Measurements from ENCODE around the gene UST. TPM values are rescaled to one million over a fixed set of nuclear protein-coding genes. Genes with fewer than 3 reads are reported as not detected.
"Not testable (repeated sequence)": the region's sequence is repeated elsewhere in the genome, so short reads cannot be mapped to it uniquely, and the experiment has no call there.

Gene UST
- total RNA-seq, 2 experiments from 2014 or later, result 1.9 to 3.7 TPM

DNA sequence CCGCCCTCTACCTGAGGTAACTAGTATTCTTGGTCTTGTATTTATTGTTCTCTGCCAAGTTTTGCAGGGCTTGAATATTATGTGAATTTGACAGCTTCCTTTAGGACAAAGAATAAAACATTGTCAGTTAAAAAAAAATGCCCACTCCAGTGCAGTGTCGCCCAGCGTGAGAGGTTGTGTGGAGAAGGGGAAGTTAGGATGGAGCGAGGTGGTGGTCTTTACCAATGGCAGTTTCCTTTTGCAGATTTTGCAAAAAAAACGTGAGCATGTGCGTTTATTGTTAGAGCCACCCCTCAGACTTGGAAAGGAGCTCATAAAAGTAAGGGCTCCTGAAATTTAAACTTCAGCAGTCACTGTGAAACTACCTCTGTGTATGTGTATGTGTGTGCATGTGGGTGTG is 28.3 kb downstream of the UST start:
- no peaks in the 10 kb centered on the region for H3K9me3 ChIP-seq (ENCODE audit: control insufficient read depth in 1 of 2, insufficient read depth in 1 of 2, low read length in 2 of 2)
- ATAC-seq (ENCODE audit: poor library complexity) (no peak), DNase-seq (no peak)
- CTCF ChIA-PET, result no interaction called here
- H3K9me3 Mint-ChIP-seq, result no peaks in the 10 kb centered on the region
- H3K36me3 Mint-ChIP-seq (ENCODE audit: low read depth), result no peaks in the 10 kb centered on the region
- no peaks in the 10 kb centered on the region for H3K36me3 ChIP-seq (ENCODE audit: insufficient read depth, low read length)
- intact Hi-C loops (cut with DNase I, micrococcal nuclease), result no loop called here
- no peak overlapping the region for H3K4me3 ChIP-seq (ENCODE audit: low read length)
- peaks cover 24% of the 10 kb centered on the region for H3K4me1 ChIP-seq (ENCODE audit: insufficient read depth, low read length)
- no peak overlapping the region for H3K27ac ChIP-seq (ENCODE audit: low read depth in 1 of 2, low read length in 2 of 2)
- peaks cover 26% of the 10 kb centered on the region for H3K4me1 Mint-ChIP-seq (ENCODE audit: low read depth)
- no peak overlapping the region for H3K4me3 Mint-ChIP-seq
- H3K27ac Mint-ChIP-seq, result no peak overlapping the region
- POLR2A ChIA-PET, result no interaction called here
- no peaks in the 10 kb centered on the region for H3K27me3 Mint-ChIP-seq
- H3K27me3 ChIP-seq (ENCODE audit: control insufficient read depth in 1 of 2, insufficient read depth in 2 of 2, low read length in 2 of 2), result no peaks in the 10 kb centered on the region
- TF ChIP-seq CTCF (IDR thresholded peaks at IDR 0.05), result no peak

DNA sequence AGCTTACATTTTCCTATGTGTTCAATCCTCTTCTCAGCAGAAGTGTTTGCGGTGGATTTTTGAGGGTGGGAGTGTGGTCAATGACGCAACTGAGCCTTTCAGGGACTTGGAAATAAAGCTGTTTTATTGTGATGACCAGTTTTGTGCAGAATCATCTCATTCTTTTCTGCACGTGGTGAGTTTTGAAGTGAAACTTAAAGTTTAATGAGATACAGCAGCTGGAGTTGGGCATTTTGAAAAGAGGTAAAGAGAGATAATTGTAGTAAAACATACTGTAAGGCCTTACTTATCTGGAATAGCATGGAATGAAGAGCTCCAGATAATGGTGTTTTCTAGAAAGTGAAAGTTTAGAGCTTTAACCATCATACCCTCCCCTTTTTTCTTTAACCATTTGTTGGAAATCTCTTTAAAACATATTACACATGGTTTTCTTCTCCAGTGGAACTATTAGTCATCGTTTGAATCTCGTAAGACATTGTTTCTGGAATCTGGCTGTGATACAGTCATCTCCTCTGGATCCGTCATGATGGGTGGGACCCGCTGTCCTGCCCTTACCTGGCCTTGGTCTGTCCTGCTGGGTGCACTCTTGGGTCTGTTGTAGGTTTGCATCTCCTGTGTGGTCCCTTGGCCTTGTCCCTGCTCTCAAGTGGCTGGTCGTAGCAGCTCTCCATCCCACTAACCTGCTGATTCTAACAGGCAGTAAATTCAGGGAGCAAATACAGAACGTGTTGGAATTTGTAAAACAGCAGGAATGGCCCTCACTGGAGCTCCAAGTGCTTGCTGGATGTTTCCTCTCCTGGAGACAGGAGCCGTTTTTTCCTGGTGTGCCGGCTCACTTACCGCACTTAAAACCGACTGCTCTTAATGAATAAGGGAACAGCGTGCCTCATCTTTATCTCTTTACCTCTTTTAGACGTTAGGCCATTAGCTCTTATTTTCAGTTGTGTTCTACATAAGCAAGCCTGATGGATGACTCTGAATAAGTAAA is 29.8 kb downstream of the UST start:
- no peak for TF ChIP-seq CTCF (IDR thresholded peaks at IDR 0.05)
- no peaks in the 10 kb centered on the region for H3K36me3 ChIP-seq (ENCODE audit: insufficient read depth, low read length)
- intact Hi-C loops (cut with DNase I, micrococcal nuclease), result no loop called here
- Mint-ChIP-seq H3K36me3 (ENCODE audit: low read depth) (no peaks in the 10 kb centered on the region), H3K4me3 (no peak overlapping the region), H3K4me1 (ENCODE audit: low read depth) (peaks cover 21% of the 10 kb centered on the region), H3K27ac (no peak overlapping the region), H3K9me3 (no peaks in the 10 kb centered on the region), H3K27me3 (no peaks in the 10 kb centered on the region)
- POLR2A ChIA-PET, result interaction anchor here (0.9 kb wide), 1 partner anchor 19 kb away, joined by 3 read pairs; no protein-coding TSS in a partner anchor
- CTCF ChIA-PET, result interaction anchor here (0.6 kb wide), 1 partner anchor 273 kb away, joined by 3 read pairs; no protein-coding TSS in a partner anchor
- DNase-seq (no peak), ATAC-seq (ENCODE audit: poor library complexity) (no peak)
- H3K27me3 ChIP-seq (ENCODE audit: control insufficient read depth in 1 of 2, insufficient read depth in 2 of 2, low read length in 2 of 2), result no peaks in the 10 kb centered on the region
- peaks cover 19% of the 10 kb centered on the region for H3K4me1 ChIP-seq (ENCODE audit: insufficient read depth, low read length)
- no peak overlapping the region for H3K4me3 ChIP-seq (ENCODE audit: low read length)
- no peak overlapping the region for H3K27ac ChIP-seq (ENCODE audit: low read depth in 1 of 2, low read length in 2 of 2)
- no peaks in the 10 kb centered on the region for H3K9me3 ChIP-seq (ENCODE audit: control insufficient read depth in 1 of 2, insufficient read depth in 1 of 2, low read length in 2 of 2)

DNA sequence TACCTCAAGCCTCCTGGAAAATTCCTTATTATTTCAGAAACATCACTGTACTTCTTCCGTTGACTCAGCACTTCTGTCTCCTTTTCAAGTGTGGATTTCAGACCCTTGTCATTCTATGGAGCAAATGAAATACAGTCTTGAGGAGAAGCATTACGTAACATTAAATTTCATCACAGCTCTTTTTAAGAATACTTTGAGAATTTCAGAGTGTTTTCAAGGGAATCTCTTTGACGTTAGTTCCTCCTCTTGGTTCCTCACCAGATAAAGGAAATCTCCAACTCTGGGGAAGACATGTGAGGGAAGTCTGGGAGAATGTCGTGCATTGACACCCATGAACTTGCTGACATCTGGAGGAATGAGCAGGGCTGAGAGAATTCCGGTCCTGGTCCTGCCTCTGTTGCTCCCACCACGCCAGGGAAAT is 32.3 kb downstream of the UST start:
- ChIA-PET CTCF (no interaction called here), POLR2A (interaction anchor here (0.6 to 1.2 kb wide), 2 partner anchors 30 to 52 kb away, joined by 3 read pairs; no protein-coding TSS in a partner anchor)
- Mint-ChIP-seq H3K27ac (no peak overlapping the region), H3K36me3 (ENCODE audit: low read depth) (no peaks in the 10 kb centered on the region), H3K4me1 (ENCODE audit: low read depth) (peaks cover 16% of the 10 kb centered on the region), H3K9me3 (no peaks in the 10 kb centered on the region), H3K4me3 (no peak overlapping the region), H3K27me3 (no peaks in the 10 kb centered on the region)
- DNase-seq (no peak), ATAC-seq (ENCODE audit: poor library complexity) (no peak)
- intact Hi-C loops (cut with DNase I, micrococcal nuclease), result no loop called here
- no peak overlapping the region for H3K4me3 ChIP-seq (ENCODE audit: low read length)
- peaks cover 9% of the 10 kb centered on the region for H3K4me1 ChIP-seq (ENCODE audit: insufficient read depth, low read length)
- H3K27me3 ChIP-seq (ENCODE audit: control insufficient read depth in 1 of 2, insufficient read depth in 2 of 2, low read length in 2 of 2), result no peaks in the 10 kb centered on the region
- H3K27ac ChIP-seq (ENCODE audit: low read depth in 1 of 2, low read length in 2 of 2), result no peak overlapping the region
- no peak for TF ChIP-seq CTCF (IDR thresholded peaks at IDR 0.05)
- H3K9me3 ChIP-seq (ENCODE audit: control insufficient read depth in 1 of 2, insufficient read depth in 1 of 2, low read length in 2 of 2), result no peaks in the 10 kb centered on the region
- H3K36me3 ChIP-seq (ENCODE audit: insufficient read depth, low read length), result no peaks in the 10 kb centered on the region

DNA sequence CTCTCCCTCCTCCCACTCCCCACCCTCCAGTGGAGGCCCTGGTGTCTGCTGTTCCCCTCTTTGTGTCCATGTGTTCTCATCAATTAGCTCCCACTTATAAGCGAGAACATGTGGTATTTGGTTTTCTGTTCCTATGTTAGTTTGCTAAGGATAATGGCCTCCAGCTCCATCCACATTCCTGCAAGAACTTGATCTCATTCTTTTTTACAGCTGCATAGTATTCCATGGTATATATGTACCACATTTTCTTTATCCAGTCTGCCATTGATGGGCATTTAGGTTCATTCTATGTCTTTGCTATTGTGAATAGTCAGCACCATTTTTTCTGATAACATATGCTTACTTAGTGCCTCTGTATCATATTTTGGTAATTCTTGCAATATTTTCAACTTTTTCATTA is 33.6 kb downstream of the UST start:
- peaks cover 16% of the 10 kb centered on the region for H3K4me1 Mint-ChIP-seq (ENCODE audit: low read depth)
- H3K27ac Mint-ChIP-seq; H3K36me3 ChIP-seq (ENCODE audit: insufficient read depth, low read length); H3K36me3 Mint-ChIP-seq (ENCODE audit: low read depth); H3K4me3 Mint-ChIP-seq; H3K9me3 ChIP-seq (ENCODE audit: control insufficient read depth in 1 of 2, insufficient read depth in 1 of 2, low read length in 2 of 2); H3K27ac ChIP-seq (ENCODE audit: low read depth in 1 of 2, low read length in 2 of 2); ATAC-seq (ENCODE audit: poor library complexity); H3K9me3 Mint-ChIP-seq; H3K4me3 ChIP-seq (ENCODE audit: low read length); H3K4me1 ChIP-seq (ENCODE audit: insufficient read depth, low read length); H3K27me3 Mint-ChIP-seq; CTCF ChIA-PET; H3K27me3 ChIP-seq (ENCODE audit: control insufficient read depth in 1 of 2, insufficient read depth in 2 of 2, low read length in 2 of 2); DNase-seq: not testable (repeated sequence)
- POLR2A ChIA-PET, result interaction anchor here (0.7 to 1.6 kb wide), 3 partner anchors 19 to 288 kb away, joined by 3 to 10 read pairs (median 6); partner anchors contain the start of gene UST
- intact Hi-C loops (cut with DNase I, micrococcal nuclease), result loop anchor here in 1 of 2 experiments (5.0 kb wide), 1 partner anchor 218 kb away; no protein-coding TSS in a partner anchor

Measured in CD4-positive, alpha-beta T cell (primary cell).